Measurements from ENCODE around the gene CELF1. TPM values are rescaled to one million over a fixed set of nuclear protein-coding genes. Genes with fewer than 3 reads are reported as not detected.

Gene CELF1
- total and polyA plus RNA-seq, 2 experiments from 2014 or later, result 124 to 233 TPM

GRCh38 chr11:47504910-47505309 lies 48.0 kb downstream of the CELF1 start:
- Histone ChIP-seq H3K79me2 (replicated peaks; ENCODE audit: insufficient read depth) (peaks cover 100% of the 10 kb centered on the region), H3K4me3 (no peak overlapping the region), H3K36me3 (ENCODE audit: insufficient read depth) (no peaks in the 10 kb centered on the region), H3K27ac (ENCODE audit: low read depth) (no peak overlapping the region), H3K27me3 (ENCODE audit: insufficient read depth) (no peaks in the 10 kb centered on the region), H3K4me2 (no peak overlapping the region), H4K20me1 (replicated peaks; ENCODE audit: insufficient read depth) (peaks cover 61% of the 10 kb centered on the region), H3K4me1 (ENCODE audit: insufficient read depth) (peaks cover 44% of the 10 kb centered on the region), H2AFZ (no peak overlapping the region), H3F3A (replicated peaks; ENCODE audit: low read depth) (peaks cover 5% of the 10 kb centered on the region), H3K9me2 (ENCODE audit: insufficient read depth) (no peaks in the 10 kb centered on the region)
- no peak for TF ChIP-seq POLR2AphosphoS5 (IDR thresholded peaks at IDR 0.05; ENCODE audit: low read depth)
- TF ChIP-seq CREB1 (CRISPR knock-in tag; IDR thresholded peaks at IDR 0.05; ENCODE audit: low read depth), result no peak
- no peak for TF ChIP-seq CTCF (conservative IDR thresholded peaks at IDR 0.05; ENCODE audit: low read depth in 2 of 2)
- no peak for TF ChIP-seq EZH2phosphoT487 (IDR thresholded peaks at IDR 0.05; ENCODE audit: unreplicated experiment)
- TF ChIP-seq ZNF462 (CRISPR knock-in tag; IDR thresholded peaks at IDR 0.05), result no peak
- no peak for TF ChIP-seq STAT1 (IDR thresholded peaks at IDR 0.05; ENCODE audit: unreplicated experiment)
- no peak for TF ChIP-seq NANOG (IDR thresholded peaks at IDR 0.05; ENCODE audit: borderline replicate concordance)
- TF ChIP-seq REST (IDR thresholded peaks at IDR 0.05; ENCODE audit: unreplicated experiment), result no peak
- TF ChIP-seq EZH2 (IDR thresholded peaks at IDR 0.05; ENCODE audit: low read depth, unreplicated experiment), result no peak
- no peak for TF ChIP-seq ZNF331 (CRISPR knock-in tag; IDR thresholded peaks at IDR 0.05; ENCODE audit: low read depth)
- no peak for TF ChIP-seq ETS1 (IDR thresholded peaks at IDR 0.05)
- no peak for TF ChIP-seq JUNB (IDR thresholded peaks at IDR 0.05; ENCODE audit: unreplicated experiment)
- TF ChIP-seq ZNF114 (CRISPR knock-in tag; IDR thresholded peaks at IDR 0.05), result no peak
- no peak overlapping the region for H3K4me3 Mint-ChIP-seq
- H3K27me3 Mint-ChIP-seq (ENCODE audit: insufficient read depth, low read depth, poor library complexity), result peaks cover 4% of the 10 kb centered on the region
- H3K27ac Mint-ChIP-seq, result no peak overlapping the region
- DNase-seq (ENCODE audit: low spot score) (no peak), ATAC-seq (no peak)
- H3K4me1 Mint-ChIP-seq, result peaks cover 61% of the 10 kb centered on the region
- no peaks in the 10 kb centered on the region for H3K36me3 Mint-ChIP-seq (ENCODE audit: low read depth)
- no peaks in the 10 kb centered on the region for H3K9me3 Mint-ChIP-seq

Data from GM23338 (cell line).